GM23338 (cell line): ENCODE results near the gene PTPN12. TPM values are rescaled to one million over a fixed set of nuclear protein-coding genes. Genes with fewer than 3 reads are reported as not detected.

ENCODE experiments used
- ATAC-seq: fragments of 200-7000 bp; cut with Tn5 transposase; 3 replicates; pipeline ENCODE4 v1.9.1; 2020
- DNase-seq: peaks from one replicate; pipeline ENCODE4 v3.0.0-alpha.2; 2015; ENCODE audit warnings: low spot score
- H2AFZ ChIP-seq: fragments of 200-600 bp; sonication (generic); 2 replicates; pipeline ENCODE4 v1.8.0; 2016; ENCODE audit warnings: antibody characterized with exemption, mild to moderate bottlenecking, moderate library complexity
- H3F3A ChIP-seq: fragments of 200-600 bp; sonication (generic); replicated peaks from 2 replicates; pipeline ENCODE4 v1.8.0; 2017; ENCODE audit warnings: antibody characterized with exemption, mixed run types, low read depth
- H3K27ac ChIP-seq: fragments of 200-600 bp; sonication (generic); 2 replicates; pipeline ENCODE4 v1.6.1; 2016; ENCODE audit warnings: low read depth
- H3K27me3 ChIP-seq: fragments of 200-600 bp; sonication (generic); 2 replicates; pipeline ENCODE4 v1.8.0; 2016; ENCODE audit warnings: mild to moderate bottlenecking, mixed run types, moderate library complexity; ENCODE audit not compliant: insufficient read depth
- H3K36me3 ChIP-seq: fragments of 200-600 bp; sonication (generic); 2 replicates; pipeline ENCODE4 v1.8.0; 2016; ENCODE audit warnings: mild to moderate bottlenecking; ENCODE audit not compliant: insufficient read depth
- H3K4me1 ChIP-seq: fragments of 200-600 bp; sonication (generic); 2 replicates; pipeline ENCODE4 v1.8.0; 2016; ENCODE audit warnings: mild to moderate bottlenecking, moderate library complexity; ENCODE audit not compliant: insufficient read depth
- H3K4me2 ChIP-seq: fragments of 200-600 bp; sonication (generic); 2 replicates; pipeline ENCODE4 v1.7.1; 2017; ENCODE audit warnings: mixed run types
- H3K4me3 ChIP-seq: fragments of 200-600 bp; sonication (generic); 2 replicates; pipeline ENCODE4 v1.6.1; 2016; ENCODE audit warnings: mixed run types
- H3K79me2 ChIP-seq: fragments of 200-600 bp; sonication (generic); replicated peaks from 2 replicates; pipeline ENCODE4 v1.8.0; 2017; ENCODE audit warnings: mild to moderate bottlenecking; ENCODE audit not compliant: insufficient read depth
- H3K9me2 ChIP-seq: fragments of 200-600 bp; sonication (generic); 2 replicates; pipeline ENCODE4 v1.8.0; 2017; ENCODE audit not compliant: insufficient read depth
- H4K20me1 ChIP-seq: fragments of 200-600 bp; sonication (generic); replicated peaks from 2 replicates; pipeline ENCODE4 v1.8.0; 2017; ENCODE audit warnings: mild to moderate bottlenecking; ENCODE audit not compliant: insufficient read depth
- H3K27ac Mint-ChIP-seq: 2 replicates; pipeline ENCODE4 v1.8.0; 2020; ENCODE audit warnings: inconsistent platforms, mild to moderate bottlenecking, moderate library complexity, mixed read lengths
- H3K27me3 Mint-ChIP-seq: 3 replicates; pipeline ENCODE4 v1.8.0; 2022; ENCODE audit warnings: low read depth, mild to moderate bottlenecking, moderate library complexity, mixed read lengths, inconsistent platforms; ENCODE audit not compliant: insufficient read depth, poor library complexity
- H3K36me3 Mint-ChIP-seq: 3 replicates; pipeline ENCODE4 v1.8.0; 2021; ENCODE audit warnings: low read depth, mild to moderate bottlenecking, inconsistent platforms, moderate library complexity, mixed read lengths
- H3K4me1 Mint-ChIP-seq: 3 replicates; pipeline ENCODE4 v1.8.0; 2020; ENCODE audit warnings: mild to moderate bottlenecking, inconsistent platforms, mixed read lengths
- H3K4me3 Mint-ChIP-seq: 3 replicates; pipeline ENCODE4 v1.8.0; 2021; ENCODE audit warnings: moderate library complexity, mild to moderate bottlenecking, inconsistent platforms, mixed read lengths
- H3K9me3 Mint-ChIP-seq: 3 replicates; pipeline ENCODE4 v1.8.0; 2020; ENCODE audit warnings: moderate library complexity, mild to moderate bottlenecking, inconsistent platforms, mixed read lengths
- CREB1 ChIP-seq: fragments of 250-450 bp; sonication (Bioruptor Pico); IDR thresholded peaks from 2 replicates; pipeline ENCODE4 v1.5.0; 2020; ENCODE audit warnings: low read depth, mild to moderate bottlenecking, moderate library complexity
- CTCF ChIP-seq, 2 experiments: fragments of 200-600 bp in 1 of 2; sonication (generic) in 1 of 2; conservative IDR thresholded peaks; 2 replicates each; pipeline versions ENCODE4 v1.5.1 to v1.6.1; 2016 to 2017; ENCODE audit warnings: antibody characterized with exemption in 2 of 2, low read depth in 2 of 2, mild to moderate bottlenecking in 2 of 2, moderate library complexity in 1 of 2
- ETS1 ChIP-seq: IDR thresholded peaks from 2 replicates; pipeline ENCODE4 v1.6.1; 2016; ENCODE audit warnings: antibody characterized with exemption
- EZH2 ChIP-seq: fragments of 200-600 bp; sonication (generic); IDR thresholded peaks from one replicate; pipeline ENCODE4 v1.8.0; 2017; ENCODE audit warnings: antibody characterized with exemption, mild to moderate bottlenecking, low read depth; ENCODE audit not compliant: unreplicated experiment
- EZH2phosphoT487 ChIP-seq: fragments of 200-600 bp; sonication (generic); IDR thresholded peaks from one replicate; pipeline ENCODE4 v1.8.1; 2018; ENCODE audit warnings: antibody characterized with exemption; ENCODE audit not compliant: unreplicated experiment
- JUNB ChIP-seq: IDR thresholded peaks from one replicate; pipeline ENCODE4 v1.6.1; 2016; ENCODE audit warnings: antibody characterized with exemption; ENCODE audit not compliant: unreplicated experiment
- NANOG ChIP-seq: IDR thresholded peaks from 2 replicates; pipeline ENCODE4 v1.6.1; 2016; ENCODE audit warnings: antibody characterized with exemption, borderline replicate concordance
- POLR2AphosphoS5 ChIP-seq: IDR thresholded peaks from 2 replicates; pipeline ENCODE4 v1.6.1; 2016; ENCODE audit warnings: antibody characterized with exemption, low read depth
- REST ChIP-seq: IDR thresholded peaks from one replicate; pipeline ENCODE4 v1.6.1; 2018; ENCODE audit warnings: antibody characterized with exemption; ENCODE audit not compliant: unreplicated experiment
- STAT1 ChIP-seq: IDR thresholded peaks from one replicate; pipeline ENCODE4 v1.6.1; 2016; ENCODE audit warnings: antibody characterized with exemption; ENCODE audit not compliant: unreplicated experiment
- ZNF114 ChIP-seq: fragments of 250-450 bp; sonication (Bioruptor Pico); IDR thresholded peaks from 2 replicates; pipeline ENCODE4 v1.5.0; 2020; ENCODE audit warnings: mild to moderate bottlenecking, moderate library complexity
- ZNF331 ChIP-seq: fragments of 250-450 bp; sonication (Bioruptor Pico); IDR thresholded peaks from 2 replicates; pipeline ENCODE4 v1.5.0; 2020; ENCODE audit warnings: low read depth, mild to moderate bottlenecking, moderate library complexity
- ZNF462 ChIP-seq: fragments of 250-450 bp; sonication (Bioruptor Pico); IDR thresholded peaks from 2 replicates; pipeline ENCODE4 v1.5.0; 2020; ENCODE audit warnings: mild to moderate bottlenecking, moderate library complexity
- long read RNA-seq: library from polyadenylated mRNA; unstranded; transcript quantifications from one replicate; pipeline ENCODE4 v2.0.0, GENCODE V29; 2020; ENCODE audit not compliant: unreplicated experiment
- polyA plus RNA-seq: library from polyadenylated mRNA; unstranded; fragments of >200 nt; fragmentation: Nextera tagmentation; extraction: Ambion mirVana; gene quantifications from 2 replicates; pipeline ENCODE4 v1.2.1, GENCODE V29; 2016
- total RNA-seq: library from RNA; depleted of rRNA; stranded (reverse); fragments of >200 nt; shearing (Covaris generic); gene quantifications from 2 replicates; pipeline ENCODE4 v1.2.3, GENCODE V29; 2014; rRNA removed

PTPN12 gene
- total RNA-seq, result 131 and 187 TPM in 2 replicates
- polyA plus RNA-seq, result 55.1 and 58.8 TPM in 2 replicates
- long read RNA-seq, partial matches to known transcripts, result 3 of 5 reads
- long read RNA-seq, other reads (novel, unspliced or antisense), result 2 of 5 reads

GRCh38 chr7:77537136-77537777 lies at the start of gene PTPN12:
Gene PTPN12, plus strand, starts transcription at chr7:77537295. Its CDS starts 252 bp downstream, at chr7:77537547.
- Histone ChIP-seq H3K79me2 (peaks cover 52% of the 10 kb centered on the region), H3K27ac (peak within 1 kb of the TSS; percentile 100), H3K4me3 (peak within 1 kb of the TSS; percentile 97), H3F3A (peaks cover 7% of the 10 kb centered on the region; the same call in 1 of the 2 replicates), H3K4me2 (peak within 1 kb of the TSS; percentile 76), H2AFZ (peak within 1 kb of the TSS; percentile 88), H3K36me3 (no peaks in the 10 kb centered on the region), H4K20me1 (peaks cover 31% of the 10 kb centered on the region), H3K4me1 (peaks cover 25% of the 10 kb centered on the region), H3K27me3 (no peaks in the 10 kb centered on the region), H3K9me2 (no peaks in the 10 kb centered on the region)
- Mint-ChIP-seq H3K4me3 (peak within 1 kb of the TSS; percentile 94), H3K36me3 (peaks cover 31% of the 10 kb centered on the region), H3K27me3 (peaks cover 15% of the 10 kb centered on the region), H3K4me1 (peaks cover 27% of the 10 kb centered on the region), H3K27ac (peak within 1 kb of the TSS; percentile 98), H3K9me3 (peaks cover 23% of the 10 kb centered on the region)
- DNase-seq (peak; percentile 74), ATAC-seq (peak; percentile 39)
- no peak for TF ChIP-seq ZNF462
- TF ChIP-seq CTCF (conservative IDR thresholded peaks at IDR 0.05; ENCODE audit: low read depth in 2 of 2), result no peak
- no peak for TF ChIP-seq ZNF331
- no peak for TF ChIP-seq JUNB
- no peak for TF ChIP-seq EZH2phosphoT487
- TF ChIP-seq CREB1 (CRISPR knock-in tag), result no peak
- no peak for TF ChIP-seq POLR2AphosphoS5
- no peak for TF ChIP-seq REST
- TF ChIP-seq STAT1, result no peak
- no peak for TF ChIP-seq NANOG
- no peak for TF ChIP-seq ETS1
- no peak for TF ChIP-seq EZH2
- TF ChIP-seq ZNF114, result no peak
